NCI-H510A treated with DMSO at 0.1 percent for 48 hours (cell line): Measurements from ENCODE around the gene NFAT5.

Experiments
- DNase-seq: peaks from one replicate; lab custom pipeline; 2025; lab: John Stamatoyannopoulos, UW

The NFAT5 gene

GRCh38 chr16:69741519-69741918, 175.8 kb downstream of the NFAT5 start:
- no peak for DNase-seq

- no peak for DNase-seq
Measured at GRCh38 chr16:69741951-69742904, 176.5 kb downstream of the NFAT5 start.

GRCh38 chr16:69744363-69745231, 178.8 kb downstream of the NFAT5 start:
- DNase-seq, result no peak

- DNase-seq, result no peak
Measured at GRCh38 chr16:69745232-69745612, 179.5 kb downstream of the NFAT5 start.

- DNase-seq, result no peak
Measured at GRCh38 chr16:69745959-69746358, 180.2 kb downstream of the NFAT5 start.

GRCh38 chr16:69747115-69747514, 181.3 kb downstream of the NFAT5 start:
- DNase-seq, result no peak

- DNase-seq, result no peak
Measured at GRCh38 chr16:69748694-69749345, 183.1 kb downstream of the NFAT5 start.

- DNase-seq, result no peak
Measured at GRCh38 chr16:69754143-69754468, 188.3 kb downstream of the NFAT5 start.
